CD4-positive, alpha-beta T cell (primary cell): ENCODE results near the gene SOS2. TPM values are rescaled to one million over a fixed set of nuclear protein-coding genes. Genes with fewer than 3 reads are reported as not detected.

Source experiments
- ATAC-seq: fragments of 200-7000 bp; cut with Tn5 transposase; one replicate; pipeline ENCODE4 v1.10.0; 2022; ENCODE audit warnings: mild to moderate bottlenecking; ENCODE audit not compliant: poor library complexity
- CTCF ChIA-PET: fragments of 350-600 bp; sonication (Branson Sonifier 250); formaldehyde crosslinking; loops from one replicate; lab custom pipeline; 2021; ENCODE audit warnings: antibody characterized with exemption, inconsistent platforms; lab: Charles Lee
- POLR2A ChIA-PET: fragments of 350-600 bp; sonication (Branson Sonifier 250); formaldehyde crosslinking; loops from one replicate; lab custom pipeline; 2021; ENCODE audit warnings: antibody characterized with exemption, inconsistent platforms; lab: Charles Lee
- DNase-seq, 14 experiments: peaks; one replicate each; pipeline ENCODE4 v3.0.0-alpha.2; 2013 to 2020; ENCODE audit warnings: mixed read lengths in 2 of 14
- H3K27ac ChIP-seq, 2 donors: one replicate each; pipeline versions ENCODE4 v1.5.1 to v1.7.0; 2013; ENCODE audit warnings: low read length in 2 of 2, low read depth in 1 of 2, mild to moderate bottlenecking in 1 of 2
- H3K27me3 ChIP-seq, 2 experiments: 1 replicate in 1 of 2; 2 replicates in 1 of 2; pipeline versions ENCODE4 v1.6.1 to v1.7.0; 2013; ENCODE audit warnings: low read length in 2 of 2, control low read depth in 1 of 2, mild to moderate bottlenecking in 1 of 2, moderate library complexity in 1 of 2; ENCODE audit not compliant: insufficient read depth in 2 of 2, control insufficient read depth in 1 of 2
- H3K36me3 ChIP-seq: one replicate; pipeline ENCODE4 v1.6.1; 2013; ENCODE audit warnings: low read length, control low read depth; ENCODE audit not compliant: insufficient read depth
- H3K4me1 ChIP-seq: one replicate; pipeline ENCODE4 v1.6.1; 2013; ENCODE audit warnings: low read length, control low read depth; ENCODE audit not compliant: insufficient read depth
- H3K4me3 ChIP-seq: one replicate; pipeline ENCODE4 v1.5.1; 2013; ENCODE audit warnings: mild to moderate bottlenecking, low read length, moderate library complexity
- H3K9me3 ChIP-seq, 2 experiments: 1 replicate in 1 of 2; 2 replicates in 1 of 2; pipeline versions ENCODE4 v1.6.1 to v1.7.0; 2013; ENCODE audit warnings: low read length in 2 of 2, mild to moderate bottlenecking in 2 of 2, control low read depth in 1 of 2, moderate library complexity in 1 of 2; ENCODE audit not compliant: control insufficient read depth in 1 of 2, insufficient read depth in 1 of 2
- H3K27ac Mint-ChIP-seq: one replicate; pipeline ENCODE4 v1.8.0; 2020; ENCODE audit warnings: mixed read lengths
- H3K27me3 Mint-ChIP-seq: one replicate; pipeline ENCODE4 v1.8.0; 2021; ENCODE audit warnings: mixed read lengths
- H3K36me3 Mint-ChIP-seq: one replicate; pipeline ENCODE4 v1.8.0; 2021; ENCODE audit warnings: low read depth, mixed read lengths
- H3K4me1 Mint-ChIP-seq: one replicate; pipeline ENCODE4 v1.8.0; 2021; ENCODE audit warnings: low read depth, mixed read lengths
- H3K4me3 Mint-ChIP-seq: one replicate; pipeline ENCODE4 v1.8.0; 2020; ENCODE audit warnings: mild to moderate bottlenecking, mixed read lengths
- H3K9me3 Mint-ChIP-seq: one replicate; pipeline ENCODE4 v1.8.0; 2020; ENCODE audit warnings: mixed read lengths
- intact Hi-C, 2 experiments: fragments of 100-400 bp; cut with DNase I in 1 of 2; cut with micrococcal nuclease in 1 of 2; formaldehyde crosslinking; loops; one replicate each; pipeline versions ENCODE4 v1.15.1 to v1.9.0; 2023 to 2025; cut with DNase I, micrococcal nuclease
- total RNA-seq, 174 experiments: library from RNA in 2 of 174; stranded (reverse) in 2 of 174; gene quantifications; one replicate each; pipeline ENCODE4 v1.2.3 and lab custom pipeline; 2021 to 2026
- TF ChIP-seq, protein P1 (sequence below): fragments of 200-600 bp; IDR thresholded peaks from one replicate; pipeline ENCODE4 v1.8.0; 2022; ENCODE audit warnings: antibody characterized with exemption, mild to moderate bottlenecking

SOS2 gene
- total RNA-seq, 2 experiments from 2014 or later = 53.8 to 56.7 TPM

DNA sequence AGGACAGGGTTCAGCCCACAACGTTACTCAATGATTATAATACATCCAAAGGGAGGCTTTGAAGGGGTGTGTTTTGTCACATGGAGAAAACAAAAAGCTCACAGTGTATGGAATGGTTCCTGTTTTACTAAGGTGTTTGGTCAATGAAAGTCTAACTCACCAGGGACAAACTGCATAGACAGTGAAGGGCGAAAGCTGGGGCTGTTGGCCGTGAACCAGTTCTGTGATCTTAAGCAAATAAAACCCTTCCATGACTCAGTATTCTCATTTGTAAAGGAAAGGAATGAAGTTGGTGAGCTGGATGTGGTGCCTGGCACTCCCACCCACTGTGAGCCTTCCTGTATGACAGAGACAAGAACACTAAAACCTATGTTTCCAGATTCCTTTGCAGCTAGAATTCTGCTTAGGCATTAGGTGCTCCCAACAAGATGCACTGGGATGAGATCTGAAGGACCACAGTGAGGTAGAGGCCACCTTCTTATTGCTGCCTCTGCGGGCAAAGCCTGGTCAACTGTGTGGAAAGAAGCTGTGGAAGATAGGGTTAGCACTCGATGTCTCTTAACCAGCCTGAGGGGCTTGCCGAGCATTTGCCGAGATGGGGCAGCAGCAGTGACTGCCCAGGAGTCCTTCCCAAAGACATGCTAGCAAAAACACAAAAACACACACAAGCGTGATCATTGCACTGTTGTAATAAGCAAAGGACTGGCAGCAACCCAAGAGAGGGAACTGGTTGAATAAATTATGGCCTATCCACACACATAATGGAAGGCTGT is 163.5 kb downstream of the SOS2 start:
- Histone ChIP-seq H3K9me3 (no peaks in the 10 kb centered on the region), H3K36me3 (no peaks in the 10 kb centered on the region), H3K27me3 (no peaks in the 10 kb centered on the region), H3K4me3 (no peak overlapping the region), H3K4me1 (peaks cover 34% of the 10 kb centered on the region), H3K27ac (no peak overlapping the region)
- Mint-ChIP-seq H3K36me3 (peaks cover 4% of the 10 kb centered on the region), H3K27me3 (no peaks in the 10 kb centered on the region), H3K4me1 (peaks cover 61% of the 10 kb centered on the region), H3K9me3 (no peaks in the 10 kb centered on the region), H3K4me3 (no peak overlapping the region), H3K27ac (no peak overlapping the region)
- ATAC-seq (no peak), DNase-seq (no peak)
- intact Hi-C loops = loop anchor here in 1 of 2 experiments (2.0 kb wide), 1 partner anchor 35 kb away; no protein-coding TSS in a partner anchor
- ChIA-PET CTCF (no interaction called here), POLR2A (interaction anchor here (1.0 to 1.2 kb wide), 3 partner anchors 15 to 19 kb away, joined by 3 read pairs; no protein-coding TSS in a partner anchor)
- TF ChIP-seq, protein P1, sequence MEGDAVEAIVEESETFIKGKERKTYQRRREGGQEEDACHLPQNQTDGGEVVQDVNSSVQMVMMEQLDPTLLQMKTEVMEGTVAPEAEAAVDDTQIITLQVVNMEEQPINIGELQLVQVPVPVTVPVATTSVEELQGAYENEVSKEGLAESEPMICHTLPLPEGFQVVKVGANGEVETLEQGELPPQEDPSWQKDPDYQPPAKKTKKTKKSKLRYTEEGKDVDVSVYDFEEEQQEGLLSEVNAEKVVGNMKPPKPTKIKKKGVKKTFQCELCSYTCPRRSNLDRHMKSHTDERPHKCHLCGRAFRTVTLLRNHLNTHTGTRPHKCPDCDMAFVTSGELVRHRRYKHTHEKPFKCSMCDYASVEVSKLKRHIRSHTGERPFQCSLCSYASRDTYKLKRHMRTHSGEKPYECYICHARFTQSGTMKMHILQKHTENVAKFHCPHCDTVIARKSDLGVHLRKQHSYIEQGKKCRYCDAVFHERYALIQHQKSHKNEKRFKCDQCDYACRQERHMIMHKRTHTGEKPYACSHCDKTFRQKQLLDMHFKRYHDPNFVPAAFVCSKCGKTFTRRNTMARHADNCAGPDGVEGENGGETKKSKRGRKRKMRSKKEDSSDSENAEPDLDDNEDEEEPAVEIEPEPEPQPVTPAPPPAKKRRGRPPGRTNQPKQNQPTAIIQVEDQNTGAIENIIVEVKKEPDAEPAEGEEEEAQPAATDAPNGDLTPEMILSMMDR = no peak

Other genes with a start within 250 kb of the SOS2 start
- gene VCPKMT, start 115.0 kb downstream of the SOS2 start, total RNA-seq = 10 to 100 TPM; 30.4 to 32.4 TPM
- 1 to 10 TPM; 1.7 to 3.1 TPM for gene L2HGDH, start 80.7 kb upstream of the SOS2 start, total RNA-seq
- 10 to 100 TPM; 10.8 to 13.4 TPM for gene DMAC2L, start 80.7 kb upstream of the SOS2 start, total RNA-seq
- 1 to 10 TPM; 2.4 to 2.8 TPM for gene CDKL1, start 165.3 kb upstream of the SOS2 start, total RNA-seq